GDM1 (cell line): ENCODE results near the gene CELSR3.

Source experiments
- DNase-seq: peaks from one replicate; lab custom pipeline; 2025; lab: John Stamatoyannopoulos, UW

The CELSR3 gene, protein sequence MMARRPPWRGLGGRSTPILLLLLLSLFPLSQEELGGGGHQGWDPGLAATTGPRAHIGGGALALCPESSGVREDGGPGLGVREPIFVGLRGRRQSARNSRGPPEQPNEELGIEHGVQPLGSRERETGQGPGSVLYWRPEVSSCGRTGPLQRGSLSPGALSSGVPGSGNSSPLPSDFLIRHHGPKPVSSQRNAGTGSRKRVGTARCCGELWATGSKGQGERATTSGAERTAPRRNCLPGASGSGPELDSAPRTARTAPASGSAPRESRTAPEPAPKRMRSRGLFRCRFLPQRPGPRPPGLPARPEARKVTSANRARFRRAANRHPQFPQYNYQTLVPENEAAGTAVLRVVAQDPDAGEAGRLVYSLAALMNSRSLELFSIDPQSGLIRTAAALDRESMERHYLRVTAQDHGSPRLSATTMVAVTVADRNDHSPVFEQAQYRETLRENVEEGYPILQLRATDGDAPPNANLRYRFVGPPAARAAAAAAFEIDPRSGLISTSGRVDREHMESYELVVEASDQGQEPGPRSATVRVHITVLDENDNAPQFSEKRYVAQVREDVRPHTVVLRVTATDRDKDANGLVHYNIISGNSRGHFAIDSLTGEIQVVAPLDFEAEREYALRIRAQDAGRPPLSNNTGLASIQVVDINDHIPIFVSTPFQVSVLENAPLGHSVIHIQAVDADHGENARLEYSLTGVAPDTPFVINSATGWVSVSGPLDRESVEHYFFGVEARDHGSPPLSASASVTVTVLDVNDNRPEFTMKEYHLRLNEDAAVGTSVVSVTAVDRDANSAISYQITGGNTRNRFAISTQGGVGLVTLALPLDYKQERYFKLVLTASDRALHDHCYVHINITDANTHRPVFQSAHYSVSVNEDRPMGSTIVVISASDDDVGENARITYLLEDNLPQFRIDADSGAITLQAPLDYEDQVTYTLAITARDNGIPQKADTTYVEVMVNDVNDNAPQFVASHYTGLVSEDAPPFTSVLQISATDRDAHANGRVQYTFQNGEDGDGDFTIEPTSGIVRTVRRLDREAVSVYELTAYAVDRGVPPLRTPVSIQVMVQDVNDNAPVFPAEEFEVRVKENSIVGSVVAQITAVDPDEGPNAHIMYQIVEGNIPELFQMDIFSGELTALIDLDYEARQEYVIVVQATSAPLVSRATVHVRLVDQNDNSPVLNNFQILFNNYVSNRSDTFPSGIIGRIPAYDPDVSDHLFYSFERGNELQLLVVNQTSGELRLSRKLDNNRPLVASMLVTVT (N-terminal part only)

DNA sequence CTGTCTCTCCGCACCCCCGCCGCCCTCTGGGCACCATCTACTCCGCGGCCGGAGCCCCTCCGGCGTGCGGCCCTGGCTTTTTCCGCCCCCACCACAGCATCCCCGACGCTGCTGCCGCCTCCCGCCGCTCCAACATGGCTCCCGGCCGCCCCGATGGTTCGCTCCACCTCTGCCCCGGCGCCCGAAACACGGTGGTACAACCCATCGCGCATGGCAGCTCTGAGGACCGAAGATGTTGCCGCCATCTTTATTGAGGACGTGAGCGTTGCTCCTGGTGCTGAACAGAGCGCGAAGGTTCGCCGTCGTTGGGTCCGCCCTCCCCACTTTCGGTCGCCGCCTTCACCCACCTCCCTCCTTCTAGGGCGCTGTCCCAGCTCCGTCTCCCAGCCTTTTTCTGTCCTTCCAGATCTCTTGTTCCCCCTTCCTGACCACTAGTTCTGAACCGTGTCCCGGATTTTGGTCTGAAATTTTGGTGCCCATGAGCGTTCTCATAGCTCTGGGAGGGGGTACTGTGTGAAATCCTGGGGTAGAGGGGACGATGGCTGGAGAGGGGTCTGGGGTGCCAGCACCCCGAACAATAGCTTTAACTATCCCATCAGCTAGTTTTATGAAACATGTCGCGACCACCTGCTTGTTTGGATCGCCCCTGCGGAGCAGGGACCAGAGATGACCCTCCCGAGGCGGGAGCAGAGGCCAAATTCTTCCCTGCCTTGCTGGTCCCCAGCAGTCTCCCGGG lies at the start of gene CELSR3:
CELSR3 (minus strand) TSS at position 134 of the 736 bp plus-strand sequence. CDS start 252 bp downstream, outside the sequence.
- peak; percentile 81 for DNase-seq

DNA sequence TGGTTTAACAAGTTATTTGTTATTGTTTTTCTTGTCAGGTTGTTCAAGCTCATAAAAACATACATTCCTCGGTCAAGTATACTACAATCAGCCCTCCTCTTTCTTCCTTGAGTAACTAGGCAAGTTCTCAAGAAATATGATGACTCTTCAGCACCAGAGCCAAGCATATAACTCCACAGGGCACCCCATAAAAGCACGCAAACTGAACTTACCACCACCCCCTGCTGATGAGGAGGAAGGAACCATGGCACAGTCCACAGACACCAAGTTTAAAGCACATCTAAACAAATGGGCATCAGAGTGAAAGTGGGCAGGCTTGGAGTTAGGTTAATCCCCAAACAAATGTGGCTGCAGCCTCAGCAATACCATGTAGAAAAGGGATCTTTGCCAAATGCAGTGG lies 49.0 kb upstream of the CELSR3 start:
- DNase-seq, result no peak

DNA sequence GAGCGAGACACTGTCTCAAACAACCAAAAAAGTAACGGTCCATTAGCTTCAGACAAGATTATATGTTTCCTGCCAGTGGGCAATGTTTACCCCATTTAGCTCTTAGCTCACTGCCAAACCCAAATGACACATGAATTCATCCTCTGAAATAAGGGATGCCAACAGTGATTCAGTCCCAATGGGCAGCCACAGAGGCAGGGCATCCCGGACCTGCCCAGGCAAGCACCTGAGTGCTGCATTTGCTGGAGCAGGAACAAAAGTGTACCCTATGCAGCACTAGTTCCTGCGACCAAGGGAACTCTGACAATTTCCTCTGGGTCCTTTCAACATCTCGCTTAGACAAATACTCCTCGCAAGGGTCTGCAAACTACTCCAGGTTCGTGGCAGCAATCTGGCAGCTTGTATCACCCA lies 46.4 kb upstream of the CELSR3 start:
- no peak for DNase-seq

DNA sequence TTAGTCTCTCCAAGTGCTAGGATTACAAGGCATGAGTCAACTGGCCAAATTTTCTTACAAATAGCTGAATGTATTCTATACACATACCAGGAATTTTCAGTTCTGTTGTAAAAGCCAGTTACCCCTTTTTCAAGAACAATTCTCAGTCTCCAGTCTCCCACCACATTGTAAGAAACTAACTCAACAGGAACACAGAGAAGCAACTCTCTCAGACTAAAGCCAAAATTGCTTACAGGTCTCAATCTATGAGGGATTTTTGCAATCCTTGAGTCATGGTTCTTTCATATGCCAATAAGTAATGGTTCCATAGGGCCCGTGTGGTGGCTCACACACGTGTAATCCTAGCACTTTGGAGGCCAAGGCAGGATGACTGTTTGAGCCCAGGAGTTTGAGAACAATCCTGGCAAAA lies 45.8 kb upstream of the CELSR3 start:
- DNase-seq, result no peak

DNA sequence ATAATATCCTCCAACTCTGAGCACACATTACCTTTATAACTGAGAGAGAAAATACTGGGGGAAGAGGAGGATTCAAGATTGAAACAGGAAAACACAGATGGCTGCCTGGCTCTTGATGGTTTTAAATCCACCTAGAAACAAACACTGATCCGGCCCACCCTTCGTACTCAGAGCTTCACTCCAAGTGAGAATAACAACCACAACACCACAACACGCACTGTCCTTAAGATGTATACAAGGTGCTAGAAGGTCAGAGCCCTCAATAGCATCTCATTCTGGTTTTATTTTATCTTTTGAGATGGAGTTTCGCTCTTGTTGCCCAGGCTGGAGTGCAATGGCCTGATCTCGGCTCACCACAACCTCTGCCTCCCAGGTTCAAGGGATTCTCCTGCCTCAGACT lies 44.5 kb upstream of the CELSR3 start:
- DNase-seq, result no peak

DNA sequence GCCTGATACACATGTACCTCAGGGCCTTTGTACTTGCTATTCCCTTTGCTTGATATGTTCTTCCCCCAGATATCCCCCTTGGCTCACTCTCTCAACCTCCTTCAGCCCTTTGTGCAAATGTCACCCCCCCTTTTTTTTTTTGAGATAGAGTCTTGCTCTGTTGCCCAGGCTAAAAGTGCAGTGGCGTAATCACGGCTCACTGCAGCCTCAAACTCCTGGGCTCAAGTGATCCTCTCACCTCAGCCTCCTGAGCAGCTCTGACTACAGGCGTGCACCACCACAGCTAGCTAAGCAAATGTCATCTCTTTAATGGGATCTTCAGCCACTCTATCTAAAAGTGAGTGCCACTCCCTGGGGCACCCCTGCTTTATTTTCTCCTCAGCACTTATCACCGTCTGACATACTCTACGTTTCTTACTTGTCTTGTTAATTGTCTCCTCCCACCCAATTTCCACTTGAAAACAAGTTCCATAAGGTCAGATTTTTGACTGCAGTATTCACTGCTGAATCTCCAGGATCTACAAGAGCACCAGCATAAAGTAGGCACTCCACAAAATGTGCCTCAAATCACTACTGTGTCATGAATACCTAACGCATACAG lies 39.7 kb upstream of the CELSR3 start:
- no peak for DNase-seq

DNA sequence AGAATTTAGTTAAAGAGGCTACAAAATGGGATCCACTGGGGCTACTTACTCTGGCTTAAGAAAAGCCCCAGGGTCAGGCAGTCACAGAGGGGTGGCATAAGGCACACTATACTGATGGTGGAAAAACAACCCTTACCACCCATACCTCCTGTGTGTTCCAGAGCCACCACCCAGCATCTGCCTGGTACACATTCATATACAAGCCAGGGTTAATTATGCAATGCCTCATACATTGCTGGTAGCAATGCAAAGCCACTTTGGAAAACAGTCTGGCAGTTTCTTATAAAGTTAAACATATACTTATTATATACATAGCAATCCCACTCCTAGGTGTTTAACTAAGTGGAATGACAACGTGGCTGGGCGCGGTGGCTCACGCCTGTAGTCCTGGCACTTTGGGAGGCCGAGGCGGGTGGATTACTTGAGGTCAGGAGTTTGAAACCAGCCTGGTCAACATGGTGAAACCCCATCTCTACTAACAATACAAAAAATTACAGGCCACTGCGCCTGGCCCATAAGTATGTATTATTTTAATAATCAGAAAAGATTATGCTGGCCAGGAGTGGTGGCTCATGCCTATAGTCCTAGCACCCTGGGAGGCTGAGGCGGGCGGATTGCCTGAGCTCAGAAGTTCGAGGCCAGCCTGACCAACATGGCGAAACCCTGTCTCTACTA lies 38.2 kb upstream of the CELSR3 start:
- no peak for DNase-seq

DNA sequence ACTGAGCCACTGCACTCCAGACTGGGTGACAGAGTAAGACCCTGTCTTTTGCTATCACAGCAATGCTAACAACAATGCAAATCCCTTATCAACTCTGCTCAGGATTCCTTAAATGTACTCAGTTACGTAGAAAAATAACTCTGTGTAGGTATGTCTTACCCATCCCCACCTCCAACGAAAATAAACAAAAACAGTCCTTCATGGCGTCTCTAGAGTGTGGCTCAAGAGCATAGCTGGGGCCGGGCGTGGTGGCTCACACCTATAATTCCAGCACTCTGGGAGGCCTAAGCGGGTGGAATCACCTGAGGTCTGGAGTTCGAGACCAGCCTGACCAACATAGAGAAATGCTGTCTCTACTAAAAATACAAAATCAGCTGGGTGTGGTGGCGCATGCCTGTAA lies 36.2 kb upstream of the CELSR3 start:
- no peak for DNase-seq

DNA sequence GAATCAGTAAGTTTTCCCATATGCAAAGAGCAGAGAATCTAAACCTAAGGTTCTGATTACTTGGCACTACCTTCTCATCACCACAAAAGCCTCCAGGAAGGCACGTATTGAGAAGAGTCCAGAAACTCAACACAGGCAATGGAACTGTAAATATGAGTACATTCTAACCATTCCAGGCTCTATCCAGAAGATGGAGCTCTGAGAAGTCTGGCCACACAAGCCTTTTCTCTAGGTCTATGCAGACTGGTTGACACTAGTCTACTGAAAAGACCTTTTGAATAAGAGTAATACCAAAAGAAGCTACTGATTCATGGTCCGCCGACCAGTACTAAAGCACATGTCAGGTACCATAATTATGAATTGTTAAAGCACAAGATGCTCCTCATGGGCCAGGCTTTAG lies 35.3 kb upstream of the CELSR3 start:
- no peak for DNase-seq

DNA sequence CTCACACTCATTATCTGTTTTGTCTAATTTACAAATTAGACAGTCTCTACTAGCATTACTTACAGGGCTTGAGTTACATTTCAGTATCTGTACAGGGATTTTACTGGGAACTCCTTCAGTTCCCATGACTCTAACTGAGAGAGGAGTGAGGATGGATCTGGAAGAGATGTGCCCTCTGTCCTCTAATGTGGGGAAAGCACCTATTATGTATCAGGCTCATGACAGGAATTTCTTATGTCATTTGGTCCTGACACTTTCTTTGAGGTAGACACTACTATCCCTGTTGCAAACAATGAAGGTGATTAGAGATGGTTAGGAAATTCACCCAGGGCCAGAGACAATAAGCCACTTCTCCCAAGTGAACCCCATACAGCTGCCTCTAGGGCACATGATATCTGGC lies 33.9 kb upstream of the CELSR3 start:
- no peak for DNase-seq

DNA sequence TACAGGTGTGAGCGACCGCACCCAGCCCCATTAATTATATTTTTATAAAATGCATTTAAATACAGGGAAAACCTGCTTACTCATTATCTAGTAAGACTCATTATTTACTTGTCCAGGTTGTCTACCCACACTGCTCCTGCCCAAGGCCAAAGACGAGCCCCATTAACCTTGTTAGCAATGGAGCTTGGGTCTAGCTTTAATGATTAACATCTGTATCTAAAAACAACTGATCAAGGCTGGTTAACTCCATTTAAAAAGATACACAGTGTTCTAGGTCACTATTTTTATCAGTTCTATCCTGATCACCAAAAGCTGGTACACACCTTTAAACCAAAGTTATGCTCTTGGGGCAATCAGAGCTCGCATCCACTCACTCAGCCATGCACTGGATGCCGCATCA lies 33.5 kb upstream of the CELSR3 start:
- DNase-seq, result no peak

DNA sequence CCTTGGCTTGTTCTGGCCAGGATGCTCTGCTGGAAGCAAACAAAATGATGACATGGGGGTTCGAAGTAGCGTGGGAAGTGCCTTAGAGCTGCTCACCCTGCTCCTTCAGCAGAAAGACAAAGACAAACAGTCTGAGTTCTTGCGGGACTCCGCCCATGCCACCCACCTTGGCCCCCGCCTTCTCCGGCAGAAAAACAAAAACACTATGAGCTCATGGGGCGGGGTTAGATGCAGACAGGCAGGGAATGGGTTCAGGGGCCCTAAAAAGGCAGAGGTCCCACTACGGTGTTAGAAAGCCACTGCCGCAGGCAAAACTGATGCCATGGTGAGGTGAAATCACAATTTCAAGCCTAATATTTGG lies 32.7 kb upstream of the CELSR3 start:
- DNase-seq, result no peak

DNA sequence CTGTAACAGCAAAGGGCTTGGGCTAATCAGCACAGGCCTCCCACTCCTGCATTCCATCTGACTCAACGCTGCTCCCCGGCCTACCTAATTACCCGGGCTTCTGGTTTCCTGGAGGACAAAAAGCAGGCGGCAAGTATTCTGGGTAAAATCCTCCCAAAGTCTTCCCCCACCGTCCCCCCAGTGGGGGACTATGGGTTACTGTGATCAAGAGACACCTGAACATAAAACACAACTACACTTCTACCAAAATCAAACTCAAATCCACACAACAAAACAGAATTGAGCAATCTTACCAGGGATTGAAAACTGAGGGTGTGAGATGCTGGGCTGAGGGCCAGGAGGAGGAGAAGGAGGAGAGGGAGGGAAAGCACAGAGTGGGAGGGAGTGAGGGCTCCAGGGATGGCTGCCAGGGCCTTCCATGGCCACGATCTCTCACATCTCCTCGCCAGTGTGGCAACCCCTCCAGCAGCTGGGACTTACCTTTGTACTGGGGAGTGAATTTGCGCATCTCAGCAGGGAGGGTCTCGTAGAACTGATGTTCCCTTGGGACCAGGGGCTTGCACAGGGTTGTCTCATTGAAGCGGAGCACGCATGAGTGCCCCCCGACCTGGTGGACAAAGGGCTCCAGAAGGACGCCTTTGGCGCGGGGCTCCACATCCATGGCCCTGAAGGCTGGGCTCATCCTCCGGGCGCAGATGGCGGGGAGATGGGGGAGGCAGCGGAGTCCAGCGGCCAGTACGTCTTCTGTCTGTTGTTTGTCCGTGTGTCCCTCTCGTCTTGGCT lies 32.1 kb upstream of the CELSR3 start:
- no peak for DNase-seq

DNA sequence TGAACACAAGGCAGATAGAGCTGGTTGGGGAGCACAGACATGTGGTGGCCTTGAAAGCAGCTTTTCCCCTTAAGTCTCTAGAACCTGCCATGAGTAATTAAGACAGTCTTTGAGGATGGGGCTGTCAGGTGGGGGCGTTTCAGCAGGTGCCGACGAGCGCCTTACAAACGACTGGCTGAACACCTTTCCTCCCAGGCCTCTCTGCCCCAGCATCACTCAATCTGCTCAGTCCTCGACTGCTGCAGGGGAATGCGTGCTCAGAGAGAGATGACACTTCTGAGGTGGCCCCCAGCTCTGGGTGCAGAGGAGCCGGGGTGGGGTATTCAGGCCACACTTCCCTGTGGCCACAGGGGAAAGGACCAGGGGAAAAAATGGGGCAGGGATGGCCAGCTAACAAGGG lies 31.1 kb upstream of the CELSR3 start:
- no peak for DNase-seq

DNA sequence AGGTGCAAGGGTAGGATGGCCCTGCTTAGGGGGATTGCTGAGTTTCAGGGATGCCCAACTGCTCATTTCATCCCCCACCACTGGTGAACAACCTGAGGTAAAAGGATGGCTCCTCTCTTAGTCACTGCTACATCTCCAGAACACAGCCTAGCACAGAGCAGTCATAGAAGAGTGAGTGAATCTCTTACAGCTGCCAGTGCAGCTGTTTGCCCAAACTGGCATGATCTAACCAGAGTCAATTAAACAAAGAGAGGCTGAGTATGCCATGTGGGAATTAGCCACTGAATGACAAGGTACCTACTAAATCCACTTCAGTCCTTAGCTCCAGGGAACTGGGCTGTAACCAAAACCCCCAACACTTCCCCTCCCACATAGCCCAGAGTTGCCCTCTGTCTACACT lies 29.9 kb upstream of the CELSR3 start:
- no peak for DNase-seq

DNA sequence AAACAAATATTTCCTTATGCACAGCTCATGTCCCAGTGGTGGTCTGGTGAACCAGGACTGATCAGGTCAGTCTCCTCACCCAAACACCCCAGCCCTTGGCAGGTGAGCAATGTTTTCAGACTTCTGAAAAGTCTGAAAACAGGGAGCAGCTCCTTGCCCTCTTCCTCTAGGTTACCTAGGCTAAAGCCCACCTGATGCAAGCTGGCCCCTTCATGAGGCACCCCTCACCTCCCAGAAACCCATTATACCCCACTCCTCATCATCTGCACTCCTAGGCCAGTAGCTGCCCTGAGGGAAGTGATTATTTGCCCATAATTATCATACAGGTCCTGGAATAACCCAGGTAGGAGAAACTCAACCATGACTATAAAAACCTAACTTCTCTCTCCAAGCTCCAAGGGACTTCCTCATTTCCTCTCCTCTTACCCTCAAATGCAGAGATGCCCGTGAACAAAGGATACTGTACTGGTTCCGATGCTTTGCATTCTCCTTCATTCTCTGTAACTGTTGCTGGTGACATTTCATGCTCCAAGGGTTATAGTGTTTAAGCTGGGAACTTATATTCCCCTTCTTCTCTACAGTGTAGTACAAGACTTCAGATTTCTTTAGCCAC lies 28.3 kb upstream of the CELSR3 start:
- DNase-seq, result no peak

DNA sequence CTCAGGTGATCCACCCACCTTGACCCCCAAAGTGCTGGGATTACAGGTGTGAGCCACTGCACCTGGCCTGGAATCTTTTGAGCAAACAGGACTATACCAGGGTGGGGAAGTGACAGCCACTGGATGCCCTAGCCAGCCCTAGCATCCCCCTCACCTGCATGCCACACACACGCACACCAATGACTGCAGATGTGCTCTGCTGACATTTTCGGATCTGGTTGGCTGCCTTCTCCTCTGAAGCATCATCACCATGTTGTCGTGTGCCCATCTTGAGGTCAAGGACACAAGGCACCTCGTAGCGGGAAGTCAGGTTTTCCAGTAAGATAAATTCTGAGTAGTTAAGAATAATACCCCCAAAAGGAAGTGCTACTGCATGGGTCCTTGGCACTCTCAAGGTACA lies 26.7 kb upstream of the CELSR3 start:
- no peak for DNase-seq

DNA sequence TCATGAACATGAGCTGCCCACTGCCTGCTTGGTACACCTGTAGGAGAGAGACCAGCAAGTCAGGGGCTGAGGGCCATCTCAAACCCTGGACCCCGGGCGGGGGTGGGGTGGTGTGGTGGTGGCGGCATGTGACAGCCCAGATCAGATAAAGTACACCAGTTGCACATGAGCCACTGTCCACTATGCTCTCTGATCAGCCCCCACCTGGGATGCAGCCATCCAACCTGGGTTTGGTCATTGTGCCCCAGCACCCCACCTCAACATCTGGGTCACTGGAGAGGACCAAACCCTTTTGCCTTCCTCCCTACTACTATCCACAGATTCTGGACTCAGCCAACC lies 26.0 kb upstream of the CELSR3 start:
- DNase-seq, result no peak

DNA sequence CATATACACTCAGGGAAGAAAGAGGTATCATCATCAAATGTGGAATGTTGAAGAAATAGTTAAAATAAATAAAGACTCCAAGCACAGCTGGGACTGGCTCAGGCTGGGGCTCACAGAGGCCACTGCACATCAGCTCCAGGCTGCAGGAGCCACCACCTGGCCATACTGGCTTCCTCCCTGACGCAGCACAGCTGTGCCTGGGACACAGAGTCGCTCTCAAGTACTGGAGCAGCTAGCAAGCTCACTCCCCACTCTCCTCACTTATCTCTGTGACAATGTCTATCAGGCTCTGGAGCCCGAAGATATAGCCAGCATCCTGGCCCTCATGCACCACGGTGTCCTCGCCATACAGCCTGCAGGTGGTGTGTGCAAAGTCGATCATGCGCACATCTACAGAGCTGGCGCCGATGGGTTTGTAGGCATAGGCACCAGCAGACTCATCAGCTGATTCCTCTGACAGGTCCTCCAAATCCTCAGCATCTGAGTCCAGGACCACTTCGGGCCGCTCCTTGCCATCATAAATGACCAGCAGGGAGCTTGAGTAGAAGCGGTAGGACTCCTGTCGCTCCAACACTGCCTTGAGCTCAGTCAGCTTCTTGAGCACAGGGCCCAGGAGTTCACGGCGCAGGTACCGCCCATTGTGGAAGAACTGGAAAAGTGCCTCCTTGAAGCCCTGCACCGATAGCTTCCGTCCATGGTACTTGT lies 25.5 kb upstream of the CELSR3 start:
- DNase-seq, result no peak
